ENCODE measurements around the gene BAMBI.
A peak's percentile ranks its signal among the peaks of the same experiment; 100 is the strongest.

Gene BAMBI

GRCh38 chr10:28676326-28676967 lies 874 bp upstream of the BAMBI start:
- DNase-seq: no peak

DNA sequence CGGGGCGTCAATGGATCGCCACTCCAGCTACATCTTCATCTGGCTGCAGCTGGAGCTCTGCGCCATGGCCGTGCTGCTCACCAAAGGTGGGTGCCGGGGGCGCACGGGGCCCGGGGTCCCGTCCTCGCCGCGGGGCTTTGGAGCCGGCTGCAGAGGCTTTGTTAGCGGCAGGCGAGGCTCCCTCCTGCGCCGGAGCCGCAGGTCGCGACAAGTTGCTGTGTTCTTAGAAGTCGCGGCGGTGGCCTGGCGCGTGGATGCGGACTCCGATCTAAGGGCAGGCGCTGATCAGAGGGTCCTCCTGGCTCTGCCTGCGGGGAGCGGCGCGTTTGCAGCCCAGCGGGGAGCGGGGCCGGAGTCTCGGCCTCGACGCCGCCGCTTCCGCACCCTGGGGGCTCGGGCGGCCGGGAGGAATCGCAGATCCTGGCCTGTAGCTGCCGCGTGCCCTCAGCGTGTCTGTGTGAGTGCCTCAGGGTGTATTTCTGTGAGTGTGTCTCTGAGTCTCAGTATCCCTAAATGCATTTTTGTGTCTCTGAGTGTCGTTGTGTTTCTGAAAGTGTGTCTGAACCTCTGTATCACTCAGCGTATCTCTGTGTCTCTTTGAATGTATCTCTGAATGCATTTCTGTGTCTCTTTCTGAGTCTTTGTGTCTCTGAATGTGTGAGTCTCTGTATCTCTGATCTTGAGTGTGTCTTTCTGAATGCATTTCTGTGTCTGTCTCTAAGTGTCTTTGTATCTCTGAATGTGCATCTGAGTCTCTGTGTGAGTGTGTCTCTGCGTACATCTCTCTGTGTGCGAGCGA lies 766 bp downstream of the BAMBI start:
- no peak for DNase-seq

DNA sequence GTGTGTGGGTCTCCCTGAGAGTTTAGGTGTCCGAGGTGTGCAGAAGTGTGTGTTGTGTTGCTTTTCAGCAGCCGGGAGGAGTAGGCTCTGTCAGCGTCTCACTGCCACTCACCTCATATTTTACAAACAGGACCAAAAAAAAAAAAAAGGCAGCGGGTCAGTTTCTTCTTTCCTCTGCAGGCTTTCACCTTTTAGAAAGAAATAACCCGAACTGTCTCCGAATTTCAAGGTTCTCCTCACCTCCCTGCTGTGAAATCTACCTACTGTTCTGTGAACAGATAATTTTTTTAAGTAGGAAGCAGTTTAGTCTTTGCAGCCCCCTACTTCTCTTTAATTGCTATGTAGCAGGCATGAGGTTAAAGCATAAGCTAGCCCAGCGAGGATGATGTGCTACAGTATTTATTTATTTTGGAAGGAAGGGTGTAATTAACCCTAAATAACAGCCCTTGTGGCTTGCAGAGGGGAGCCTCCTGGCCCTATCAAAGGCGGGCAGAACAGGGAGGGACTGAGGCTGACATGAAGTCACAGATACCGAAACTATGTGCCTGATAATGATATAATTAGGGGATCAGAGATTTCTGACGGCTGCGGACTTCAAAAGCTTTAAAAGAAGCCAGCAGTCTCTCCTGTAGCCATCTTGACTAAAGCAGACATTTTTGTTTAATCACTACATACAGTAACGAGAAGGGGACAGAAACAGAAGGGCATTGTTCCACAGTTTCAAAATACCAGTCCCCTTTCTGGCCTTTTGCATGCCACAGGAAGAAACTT lies 1.6 kb downstream of the BAMBI start:
- peak; percentile 82 for DNase-seq

- peak; percentile 2 for DNase-seq
These were observed 2.4 kb downstream of the BAMBI start for GRCh38 chr10:28679581-28680357.

DNA sequence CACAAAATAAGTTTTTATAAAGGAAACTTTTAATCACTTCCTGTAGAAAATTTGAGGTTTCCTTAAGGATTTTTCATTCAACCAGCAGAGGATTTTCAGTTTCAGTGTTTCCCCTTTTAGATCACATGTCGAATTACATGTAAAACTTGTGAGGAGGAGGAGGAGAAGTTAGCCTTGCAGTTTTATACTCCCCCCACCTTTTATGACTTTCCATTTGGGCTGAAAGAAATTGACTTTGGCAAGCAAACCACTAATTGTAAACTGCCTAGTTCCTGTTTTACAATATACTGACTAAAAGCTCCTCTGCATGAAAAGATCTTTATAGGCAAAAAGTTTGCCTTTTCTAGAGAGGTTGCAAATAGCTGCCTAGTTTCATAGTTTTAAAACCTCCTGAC lies 3.0 kb downstream of the BAMBI start:
- DNase-seq: no peak

GRCh38 chr10:28681291-28681763 lies 4.0 kb downstream of the BAMBI start:
- no peak for DNase-seq

DNA sequence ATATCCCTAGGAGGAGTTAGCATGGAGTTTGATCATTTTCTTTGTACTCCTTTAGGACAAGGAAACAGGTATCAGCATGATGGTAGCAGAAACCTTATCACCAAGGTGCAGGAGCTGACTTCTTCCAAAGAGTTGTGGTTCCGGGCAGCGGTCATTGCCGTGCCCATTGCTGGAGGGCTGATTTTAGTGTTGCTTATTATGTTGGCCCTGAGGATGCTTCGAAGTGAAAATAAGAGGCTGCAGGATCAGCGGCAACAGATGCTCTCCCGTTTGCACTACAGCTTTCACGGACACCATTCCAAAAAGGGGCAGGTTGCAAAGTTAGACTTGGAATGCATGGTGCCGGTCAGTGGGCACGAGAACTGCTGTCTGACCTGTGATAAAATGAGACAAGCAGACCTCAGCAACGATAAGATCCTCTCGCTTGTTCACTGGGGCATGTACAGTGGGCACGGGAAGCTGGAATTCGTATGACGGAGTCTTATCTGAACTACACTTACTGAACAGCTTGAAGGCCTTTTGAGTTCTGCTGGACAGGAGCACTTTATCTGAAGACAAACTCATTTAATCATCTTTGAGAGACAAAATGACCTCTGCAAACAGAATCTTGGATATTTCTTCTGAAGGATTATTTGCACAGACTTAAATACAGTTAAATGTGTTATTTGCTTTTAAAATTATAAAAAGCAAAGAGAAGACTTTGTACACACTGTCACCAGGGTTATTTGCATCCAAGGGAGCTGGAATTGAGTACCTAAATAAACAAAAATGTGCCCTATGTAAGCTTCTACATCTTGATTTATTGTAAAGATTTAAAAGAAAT lies 4.8 kb downstream of the BAMBI start:
- DNase-seq: no peak

- DNase-seq: no peak
These were observed 7.0 kb downstream of the BAMBI start for GRCh38 chr10:28684157-28684985.

DNA sequence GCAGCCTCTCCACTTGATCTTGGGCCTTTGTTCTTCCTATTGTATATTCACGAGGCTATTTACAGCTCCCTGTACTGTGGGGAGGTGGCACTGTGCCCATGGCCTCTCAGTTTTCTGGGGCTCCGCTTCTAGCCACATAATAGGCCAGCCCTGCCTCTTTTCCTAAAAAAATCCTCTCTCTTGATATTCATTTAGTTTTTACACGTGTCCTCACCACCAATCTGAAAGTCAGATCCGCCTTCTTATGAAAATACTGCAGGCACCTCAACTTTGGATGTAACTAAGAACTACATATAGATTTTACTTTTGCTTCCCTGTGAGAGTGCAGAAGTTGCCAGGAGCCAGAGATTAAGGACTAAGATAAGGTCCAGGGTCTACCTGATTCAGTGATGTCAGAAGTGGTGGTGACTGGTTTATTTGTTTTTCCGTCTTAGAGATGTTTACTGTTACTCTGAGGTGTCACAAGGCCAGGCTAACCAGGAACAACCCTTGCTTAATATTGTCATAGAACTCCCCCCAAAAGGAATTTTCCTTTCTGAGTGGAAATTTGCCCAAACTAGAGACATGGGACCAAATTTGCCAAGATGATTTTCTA lies 7.8 kb downstream of the BAMBI start:
- DNase-seq: no peak

DNA sequence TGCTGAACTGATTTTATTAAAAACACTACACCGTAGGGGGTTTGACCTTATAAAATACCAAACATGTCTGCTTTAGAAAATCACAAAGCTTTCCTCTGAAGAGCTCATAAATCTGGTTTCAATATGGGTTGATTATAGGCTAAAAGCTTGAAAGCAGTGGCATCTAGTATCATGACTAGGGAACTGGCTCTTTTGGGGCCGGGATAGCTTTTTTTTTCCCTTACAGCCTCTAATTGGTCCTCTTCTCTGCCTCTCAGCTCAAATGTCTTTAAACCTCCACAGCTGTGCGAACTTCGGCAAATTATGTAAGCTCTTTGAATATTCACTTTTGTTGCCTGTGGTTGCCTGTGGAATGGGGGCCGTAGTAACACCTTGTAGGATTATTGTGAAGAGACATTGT lies 8.4 kb downstream of the BAMBI start:
- DNase-seq: peak; percentile 35

DNA sequence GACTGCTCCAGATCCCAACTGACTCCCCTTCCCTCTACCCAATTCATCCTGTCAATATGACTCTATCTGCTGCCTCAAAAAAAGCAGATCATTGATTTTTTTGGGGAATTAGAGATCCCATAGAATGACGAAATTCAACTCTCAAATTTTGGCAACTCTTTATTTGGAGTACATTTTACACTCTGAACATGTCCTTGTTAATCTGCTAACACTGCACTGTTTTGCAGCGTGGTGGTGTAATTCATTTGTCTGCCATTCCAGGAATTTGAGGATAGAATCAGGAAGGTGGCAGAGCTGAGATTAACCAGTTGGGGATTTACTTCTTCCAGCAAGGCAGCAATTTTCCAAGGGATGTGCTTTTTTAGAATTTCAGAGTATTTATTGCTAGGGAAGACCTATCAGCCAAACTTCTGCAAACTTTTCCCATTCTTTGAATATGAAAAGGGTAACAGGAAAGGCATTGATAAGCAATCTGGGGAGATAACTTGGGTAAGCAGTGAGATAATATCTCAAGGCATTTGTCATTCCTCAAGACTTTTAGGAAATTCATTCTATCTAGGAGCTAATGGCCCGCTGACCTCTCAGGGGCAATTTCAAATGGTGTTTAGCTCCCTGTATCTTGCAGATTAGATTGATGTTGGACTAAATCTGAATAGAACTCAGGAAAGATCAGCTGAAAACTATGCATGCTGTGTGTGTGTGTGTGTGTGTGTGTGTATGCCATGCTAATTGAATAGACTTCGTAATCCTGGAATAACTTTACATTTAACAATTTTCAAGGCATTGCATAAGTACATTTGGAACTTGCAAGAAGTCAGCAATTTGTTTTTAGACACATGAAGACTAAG lies 9.7 kb downstream of the BAMBI start:
- no peak for DNase-seq

DNA sequence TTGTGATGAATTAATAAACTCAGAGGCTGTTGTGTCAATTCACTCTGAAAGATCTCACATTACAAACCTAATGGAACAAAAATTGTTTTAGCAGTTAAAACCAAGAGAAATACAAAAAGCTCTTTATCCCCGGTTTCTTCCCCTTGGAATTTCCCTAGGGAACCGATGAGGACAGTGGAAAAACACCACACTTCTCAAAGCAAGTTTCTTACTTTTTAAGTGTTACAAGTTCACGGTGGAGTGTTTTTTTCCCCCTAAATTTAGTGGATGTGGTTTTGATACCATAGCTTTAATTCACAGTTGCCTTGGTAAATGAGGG lies 10.3 kb downstream of the BAMBI start:
- no peak for DNase-seq

GRCh38 chr10:28690545-28690944 lies 13.2 kb downstream of the BAMBI start:
- no peak for DNase-seq

GRCh38 chr10:28691187-28691694 lies 13.9 kb downstream of the BAMBI start:
- DNase-seq: no peak

GRCh38 chr10:28692050-28692449 lies 14.7 kb downstream of the BAMBI start:
- no peak for DNase-seq

DNA sequence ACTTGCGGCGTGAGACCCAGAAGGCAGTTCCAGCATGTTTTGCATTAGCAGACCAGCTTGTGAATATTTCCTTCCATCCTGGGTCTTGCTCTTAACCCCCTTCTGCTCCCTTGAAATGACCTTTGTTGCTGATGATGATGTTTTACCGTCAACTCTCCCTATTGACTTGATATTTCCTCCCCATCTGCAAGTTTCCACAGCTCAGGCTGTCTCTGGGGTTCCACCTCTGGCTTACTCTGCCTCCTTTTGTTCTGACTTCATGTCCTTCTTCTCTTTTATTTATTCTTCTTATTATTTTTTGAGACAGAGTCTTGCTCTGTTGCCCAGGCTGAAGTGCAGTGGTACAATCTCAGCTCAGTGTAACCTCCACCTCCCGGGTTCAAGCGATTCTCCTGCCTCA lies 17.2 kb downstream of the BAMBI start:
- no peak for DNase-seq

- no peak for DNase-seq
These were observed 20.8 kb downstream of the BAMBI start for GRCh38 chr10:28698075-28698474.

DNA sequence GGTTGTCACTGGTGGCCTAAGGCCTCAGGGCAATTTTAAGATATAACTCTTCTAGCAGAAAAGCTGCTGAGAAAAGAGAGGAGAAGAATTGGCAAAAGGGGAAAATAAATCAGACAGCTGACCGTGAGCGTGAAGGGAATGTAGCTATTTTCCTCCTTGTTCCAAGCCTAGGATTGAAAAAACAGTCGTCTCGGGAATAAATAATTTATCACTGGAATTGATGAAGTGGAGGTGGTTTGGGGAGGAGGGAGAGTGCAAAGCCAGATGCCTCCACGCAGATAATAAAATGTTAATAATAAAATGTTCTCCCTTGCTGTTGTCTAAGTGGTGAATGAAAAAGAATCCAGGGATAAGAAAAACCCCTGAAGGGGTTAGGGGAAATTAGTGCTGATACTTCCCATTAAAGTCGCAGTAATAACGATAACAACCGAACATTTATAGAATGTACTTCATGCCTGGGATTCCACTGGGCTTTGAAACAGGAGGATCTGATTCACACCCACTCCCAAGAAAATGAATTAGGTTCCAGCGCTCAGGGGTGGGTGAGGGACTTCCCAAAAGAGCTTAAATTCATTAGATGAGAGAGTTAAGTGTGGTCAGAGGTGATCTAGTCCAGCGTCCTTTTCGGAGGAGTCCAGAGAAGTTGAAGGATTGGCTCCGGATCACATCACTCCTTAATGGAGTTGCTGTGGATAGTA lies 27.3 kb downstream of the BAMBI start:
- no peak for DNase-seq

DNA sequence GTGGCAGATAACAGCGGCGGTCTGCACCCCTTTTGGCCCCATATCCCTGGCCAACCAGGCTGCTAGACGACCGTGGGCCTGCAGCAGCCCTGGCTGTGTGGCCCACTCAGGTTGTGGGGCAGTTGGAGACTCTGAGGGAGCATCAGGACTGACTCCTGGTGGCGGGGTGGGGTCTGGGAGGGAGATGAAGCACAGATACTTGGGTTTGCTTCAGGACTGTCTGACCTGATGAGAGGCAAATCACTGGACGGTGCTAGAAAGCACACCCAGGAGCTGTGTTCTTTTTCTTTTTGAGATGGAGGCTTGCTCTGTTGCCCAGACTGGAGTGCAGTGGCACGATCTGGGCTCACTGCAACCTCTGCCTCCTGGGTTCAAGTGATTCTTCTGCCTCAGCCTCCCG lies 28.2 kb downstream of the BAMBI start:
- DNase-seq: no peak
